Stimulated activated naive CD8-positive, alpha-beta T cell treated with anti-CD3 and anti-CD28 coated beads, Interleukin-15, Interleukin-2, amounts not matched to agents 100 ng/mL and 50 ng/mL, for 24 hours (primary cell): ENCODE data around the gene HOXC12.

Source experiments
- H3K27ac Mint-ChIP-seq: one replicate; pipeline ENCODE4 v1.8.0; 2021; ENCODE audit warnings: mild to moderate bottlenecking, mixed read lengths
- H3K27me3 Mint-ChIP-seq: one replicate; pipeline ENCODE4 v1.8.0; 2021; ENCODE audit warnings: mixed read lengths
- H3K36me3 Mint-ChIP-seq: one replicate; pipeline ENCODE4 v1.8.0; 2021; ENCODE audit warnings: low read depth, mixed read lengths
- H3K4me1 Mint-ChIP-seq: one replicate; pipeline ENCODE4 v1.8.0; 2021; ENCODE audit warnings: low read depth, mixed read lengths
- H3K4me3 Mint-ChIP-seq: one replicate; pipeline ENCODE4 v1.8.0; 2021; ENCODE audit warnings: mild to moderate bottlenecking, mixed read lengths
- H3K9me3 Mint-ChIP-seq: one replicate; pipeline ENCODE4 v1.8.0; 2021; ENCODE audit warnings: mixed read lengths

The HOXC12 gene

GRCh38 chr12:53997204-53998109, 42.8 kb downstream of the HOXC12 start:
- H3K27ac Mint-ChIP-seq: no peak overlapping the region
- H3K4me3 Mint-ChIP-seq: no peak overlapping the region
- no peaks in the 10 kb centered on the region for H3K9me3 Mint-ChIP-seq
- H3K27me3 Mint-ChIP-seq: peaks cover 88% of the 10 kb centered on the region
- no peaks in the 10 kb centered on the region for H3K36me3 Mint-ChIP-seq
- H3K4me1 Mint-ChIP-seq: peaks cover 36% of the 10 kb centered on the region

GRCh38 chr12:53998110-53998899, 43.6 kb downstream of the HOXC12 start:
- H3K9me3 Mint-ChIP-seq: no peaks in the 10 kb centered on the region
- peaks cover 90% of the 10 kb centered on the region for H3K27me3 Mint-ChIP-seq
- H3K4me3 Mint-ChIP-seq: no peak overlapping the region
- H3K4me1 Mint-ChIP-seq: peaks cover 36% of the 10 kb centered on the region
- H3K27ac Mint-ChIP-seq: no peak overlapping the region
- H3K36me3 Mint-ChIP-seq: no peaks in the 10 kb centered on the region

- H3K36me3 Mint-ChIP-seq: no peaks in the 10 kb centered on the region
- H3K27me3 Mint-ChIP-seq: peaks cover 90% of the 10 kb centered on the region
- H3K9me3 Mint-ChIP-seq: no peaks in the 10 kb centered on the region
- H3K27ac Mint-ChIP-seq: no peak overlapping the region
- no peak overlapping the region for H3K4me3 Mint-ChIP-seq
- peaks cover 35% of the 10 kb centered on the region for H3K4me1 Mint-ChIP-seq
These were observed 44.2 kb downstream of the HOXC12 start for GRCh38 chr12:53998900-53999236.

- Mint-ChIP-seq H3K27ac (no peak overlapping the region), H3K4me3 (peak overlapping the region; percentile 51), H3K9me3 (no peaks in the 10 kb centered on the region), H3K4me1 (peaks cover 32% of the 10 kb centered on the region), H3K36me3 (no peaks in the 10 kb centered on the region), H3K27me3 (peaks cover 90% of the 10 kb centered on the region)
These were observed 44.9 kb downstream of the HOXC12 start for GRCh38 chr12:53999559-54000115.

GRCh38 chr12:54000116-54001114, 45.7 kb downstream of the HOXC12 start, which contains the start of gene HOXC9:
Gene HOXC9, plus strand, starts transcription at chr12:54000161. Its CDS starts 28 bp downstream, at chr12:54000189.
- Mint-ChIP-seq H3K4me1 (peaks cover 27% of the 10 kb centered on the region), H3K27ac (no peak within 1 kb of the TSS), H3K27me3 (peaks cover 90% of the 10 kb centered on the region), H3K4me3 (peak within 1 kb of the TSS; percentile 51), H3K9me3 (no peaks in the 10 kb centered on the region), H3K36me3 (no peaks in the 10 kb centered on the region)

- Mint-ChIP-seq H3K4me1 (peaks cover 22% of the 10 kb centered on the region), H3K27ac (no peak overlapping the region), H3K36me3 (no peaks in the 10 kb centered on the region), H3K4me3 (no peak overlapping the region), H3K27me3 (peaks cover 90% of the 10 kb centered on the region), H3K9me3 (no peaks in the 10 kb centered on the region)
These were observed 46.8 kb downstream of the HOXC12 start for GRCh38 chr12:54001283-54002187.

- Mint-ChIP-seq H3K4me3 (no peak overlapping the region), H3K27me3 (peaks cover 92% of the 10 kb centered on the region), H3K27ac (no peak overlapping the region), H3K36me3 (no peaks in the 10 kb centered on the region), H3K9me3 (no peaks in the 10 kb centered on the region), H3K4me1 (peaks cover 17% of the 10 kb centered on the region)
These were observed 47.7 kb downstream of the HOXC12 start for GRCh38 chr12:54002278-54002914.

GRCh38 chr12:54002915-54003389, 48.2 kb downstream of the HOXC12 start:
- no peak overlapping the region for H3K4me3 Mint-ChIP-seq
- H3K27me3 Mint-ChIP-seq: peaks cover 92% of the 10 kb centered on the region
- no peaks in the 10 kb centered on the region for H3K9me3 Mint-ChIP-seq
- peaks cover 13% of the 10 kb centered on the region for H3K4me1 Mint-ChIP-seq
- H3K36me3 Mint-ChIP-seq: no peaks in the 10 kb centered on the region
- no peak overlapping the region for H3K27ac Mint-ChIP-seq

- Mint-ChIP-seq H3K4me3 (no peak overlapping the region), H3K9me3 (no peaks in the 10 kb centered on the region), H3K36me3 (no peaks in the 10 kb centered on the region), H3K27ac (no peak overlapping the region), H3K4me1 (peaks cover 13% of the 10 kb centered on the region), H3K27me3 (peaks cover 90% of the 10 kb centered on the region)
These were observed 48.9 kb downstream of the HOXC12 start for GRCh38 chr12:54003625-54004024.

GRCh38 chr12:54004063-54004840, 49.5 kb downstream of the HOXC12 start:
- H3K4me1 Mint-ChIP-seq: peaks cover 14% of the 10 kb centered on the region
- no peaks in the 10 kb centered on the region for H3K9me3 Mint-ChIP-seq
- no peak overlapping the region for H3K4me3 Mint-ChIP-seq
- no peak overlapping the region for H3K27ac Mint-ChIP-seq
- peaks cover 86% of the 10 kb centered on the region for H3K27me3 Mint-ChIP-seq
- no peaks in the 10 kb centered on the region for H3K36me3 Mint-ChIP-seq

GRCh38 chr12:54004841-54005530, 50.3 kb downstream of the HOXC12 start:
- peaks cover 87% of the 10 kb centered on the region for H3K27me3 Mint-ChIP-seq
- H3K36me3 Mint-ChIP-seq: no peaks in the 10 kb centered on the region
- H3K4me3 Mint-ChIP-seq: no peak overlapping the region
- H3K9me3 Mint-ChIP-seq: no peaks in the 10 kb centered on the region
- H3K4me1 Mint-ChIP-seq: peaks cover 18% of the 10 kb centered on the region
- H3K27ac Mint-ChIP-seq: no peak overlapping the region

- H3K4me1 Mint-ChIP-seq: peaks cover 18% of the 10 kb centered on the region
- H3K4me3 Mint-ChIP-seq: no peak overlapping the region
- no peaks in the 10 kb centered on the region for H3K36me3 Mint-ChIP-seq
- no peaks in the 10 kb centered on the region for H3K9me3 Mint-ChIP-seq
- no peak overlapping the region for H3K27ac Mint-ChIP-seq
- H3K27me3 Mint-ChIP-seq: peaks cover 88% of the 10 kb centered on the region
These were observed 50.8 kb downstream of the HOXC12 start for GRCh38 chr12:54005531-54005852.
